ENCODE results near the gene ZBTB20.

DNA sequence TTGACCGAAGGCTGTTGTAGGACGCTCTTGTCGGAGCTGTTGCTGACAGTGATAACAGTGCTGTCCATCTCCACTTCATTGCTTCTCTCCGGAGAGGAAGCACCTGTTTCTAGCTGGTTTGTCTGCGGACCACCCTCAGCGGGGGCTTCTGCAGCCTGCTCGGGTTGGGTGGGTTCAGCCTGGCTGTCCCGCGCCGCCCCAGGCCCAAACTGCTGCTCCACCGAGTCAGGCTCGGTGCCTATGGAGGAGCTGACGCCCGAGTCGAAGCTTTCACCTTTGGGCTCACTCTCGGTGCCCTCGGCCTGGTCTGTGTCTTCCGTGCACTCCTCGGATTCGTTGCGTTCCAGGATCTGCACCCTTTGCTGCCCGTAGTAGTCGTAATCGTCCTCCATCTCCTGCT, 796.4 kb downstream of the ZBTB20 start:
- TF ChIP-seq, protein P1, sequence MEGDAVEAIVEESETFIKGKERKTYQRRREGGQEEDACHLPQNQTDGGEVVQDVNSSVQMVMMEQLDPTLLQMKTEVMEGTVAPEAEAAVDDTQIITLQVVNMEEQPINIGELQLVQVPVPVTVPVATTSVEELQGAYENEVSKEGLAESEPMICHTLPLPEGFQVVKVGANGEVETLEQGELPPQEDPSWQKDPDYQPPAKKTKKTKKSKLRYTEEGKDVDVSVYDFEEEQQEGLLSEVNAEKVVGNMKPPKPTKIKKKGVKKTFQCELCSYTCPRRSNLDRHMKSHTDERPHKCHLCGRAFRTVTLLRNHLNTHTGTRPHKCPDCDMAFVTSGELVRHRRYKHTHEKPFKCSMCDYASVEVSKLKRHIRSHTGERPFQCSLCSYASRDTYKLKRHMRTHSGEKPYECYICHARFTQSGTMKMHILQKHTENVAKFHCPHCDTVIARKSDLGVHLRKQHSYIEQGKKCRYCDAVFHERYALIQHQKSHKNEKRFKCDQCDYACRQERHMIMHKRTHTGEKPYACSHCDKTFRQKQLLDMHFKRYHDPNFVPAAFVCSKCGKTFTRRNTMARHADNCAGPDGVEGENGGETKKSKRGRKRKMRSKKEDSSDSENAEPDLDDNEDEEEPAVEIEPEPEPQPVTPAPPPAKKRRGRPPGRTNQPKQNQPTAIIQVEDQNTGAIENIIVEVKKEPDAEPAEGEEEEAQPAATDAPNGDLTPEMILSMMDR (conservative IDR thresholded peaks at IDR 0.05 in 1 of 2, IDR thresholded peaks at IDR 0.05 in 1 of 2; ENCODE audit: low read depth in 1 of 2, low read length in 2 of 2): no peak
- no peak for TF ChIP-seq EZH2 (IDR thresholded peaks at IDR 0.05; ENCODE audit: low read length, missing control alignments)
